GM13976 (cell line): ENCODE measurements around the gene ADGRL1.
"Not testable (repeated sequence)": the region's sequence is repeated elsewhere in the genome, so short reads cannot be mapped to it uniquely, and the experiment has no call there.

Source experiments
- DNase-seq: peaks from one replicate; pipeline ENCODE4 v3.0.0; 2012; ENCODE audit warnings: low spot score
- CTCF ChIP-seq: IDR thresholded peaks from 2 replicates; pipeline ENCODE4 v1.5.1; 2012; ENCODE audit warnings: borderline replicate concordance, mild to moderate bottlenecking; ENCODE audit not compliant: insufficient read depth; ENCODE audit errors: extremely low read depth, missing control alignments, control extremely low read depth
- in situ Hi-C: fragments of 300-500 bp; cut with MboI; formaldehyde crosslinking; loops from one replicate; pipeline ENCODE4 v1.12.0; 2022; ENCODE audit warnings: low sequenced_read_pairs, mixed read lengths, inconsistent platforms; ENCODE audit not compliant: unreplicated experiment

ADGRL1 gene

GRCh38 chr19:14150041-14150769 is 55.8 kb downstream of the ADGRL1 start:
- DNase-seq, result no peak
- TF ChIP-seq CTCF, result no peak
- in situ Hi-C loops, result no loop called here

GRCh38 chr19:14149509-14149994 is 56.4 kb downstream of the ADGRL1 start:
- no peak for DNase-seq
- no peak for TF ChIP-seq CTCF
- in situ Hi-C loops, result no loop called here

- no peak for TF ChIP-seq CTCF
- in situ Hi-C loops, result no loop called here
- no peak for DNase-seq
Measured at GRCh38 chr19:14148751-14149410, 57.1 kb downstream of the ADGRL1 start.

GRCh38 chr19:14147797-14148605 is 58.0 kb downstream of the ADGRL1 start:
- TF ChIP-seq CTCF, result peak; percentile 56
- in situ Hi-C loops, result no loop called here
- peak; percentile 83 for DNase-seq

DNA sequence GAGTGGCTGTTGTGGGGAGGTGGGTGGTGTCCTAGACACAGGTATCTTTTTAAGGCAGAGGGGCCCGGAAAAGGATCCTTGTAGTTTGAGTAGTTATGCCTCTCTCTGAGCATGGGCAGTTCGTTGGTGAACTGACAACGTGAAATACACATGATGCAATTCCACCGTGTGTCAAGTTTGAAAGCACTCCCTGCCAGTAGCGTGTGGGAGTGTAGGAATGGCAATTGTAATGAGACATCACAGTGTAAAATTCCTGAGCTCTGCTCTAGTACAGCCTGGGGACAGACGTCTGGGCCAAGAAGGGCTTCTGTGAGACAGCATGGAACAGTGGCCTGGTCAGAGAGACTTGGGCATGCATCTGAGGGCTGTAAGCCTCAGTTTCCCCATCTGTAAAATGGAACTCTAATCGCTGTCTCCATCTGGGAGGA is 59.2 kb downstream of the ADGRL1 start:
- no peak for TF ChIP-seq CTCF
- DNase-seq, result no peak
- in situ Hi-C loops, result no loop called here

DNA sequence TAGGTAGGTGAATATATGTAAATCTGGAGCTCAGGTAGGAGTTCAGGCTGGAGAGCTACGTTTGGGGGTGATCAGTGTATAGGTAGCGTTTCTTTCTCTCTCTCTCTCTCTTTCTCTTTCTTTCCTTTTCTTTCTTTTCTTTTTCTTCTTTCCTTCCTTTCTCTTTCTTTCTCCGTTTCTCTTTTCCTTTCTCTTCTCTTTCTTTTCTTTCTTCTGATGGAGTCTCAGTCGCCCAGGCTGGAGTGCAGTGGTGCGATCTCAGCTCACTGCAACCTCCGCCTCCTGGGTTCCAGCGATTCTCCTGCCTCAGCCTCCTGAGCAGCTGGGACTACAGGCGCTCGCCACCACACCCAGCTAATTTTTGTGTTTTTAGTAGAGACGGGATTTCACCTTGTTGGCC is 59.8 kb downstream of the ADGRL1 start:
- DNase-seq, in situ Hi-C loops: not testable (repeated sequence)
